Lung (tissue), 16 donors: ENCODE measurements around the gene SLC46A2. TPM values are rescaled to one million over a fixed set of nuclear protein-coding genes. Genes with fewer than 3 reads are reported as not detected.

Source experiments
- ATAC-seq: fragments of 200-7000 bp; cut with Tn5 transposase; one replicate; pipeline ENCODE4 v1.9.1; 2020; ENCODE audit warnings: moderate number of reproducible peaks; ENCODE audit not compliant: insufficient read depth, low FRiP score
- DNase-seq, 3 donors: peaks; one replicate each; pipeline ENCODE4 v3.0.0-alpha.2; 2013 to 2017
- H3K27ac ChIP-seq, 2 donors: one replicate each; pipeline ENCODE4 v1.5.1; 2013; ENCODE audit warnings: mild to moderate bottlenecking in 2 of 2, moderate library complexity in 2 of 2, control low read depth in 1 of 2, inconsistent platforms in 1 of 2, low read depth in 1 of 2, low read length in 1 of 2
- H3K27me3 ChIP-seq, 3 donors: one replicate each; pipeline ENCODE4 v1.5.1; 2013; ENCODE audit warnings: low read length in 2 of 3; ENCODE audit not compliant: control insufficient read depth in 3 of 3, insufficient read depth in 3 of 3
- H3K36me3 ChIP-seq, 4 donors: one replicate each; pipeline ENCODE4 v1.5.1; 2013; ENCODE audit warnings: low read length in 4 of 4, mild to moderate bottlenecking in 1 of 4, moderate library complexity in 1 of 4; ENCODE audit not compliant: control insufficient read depth in 4 of 4, insufficient read depth in 4 of 4
- H3K4me1 ChIP-seq, 5 donors: one replicate each; pipeline ENCODE4 v1.5.1; 2013; ENCODE audit warnings: low read length in 5 of 5, mild to moderate bottlenecking in 2 of 5, moderate library complexity in 1 of 5; ENCODE audit not compliant: control insufficient read depth in 5 of 5, insufficient read depth in 5 of 5
- H3K4me3 ChIP-seq: one replicate; pipeline ENCODE4 v1.5.1; 2013; ENCODE audit warnings: mild to moderate bottlenecking, control low read depth, moderate library complexity
- H3K9ac ChIP-seq, 2 donors: one replicate each; pipeline ENCODE4 v1.5.1; 2013; ENCODE audit warnings: low read length in 2 of 2, control low read depth in 1 of 2; ENCODE audit not compliant: insufficient read depth in 1 of 2
- H3K9me3 ChIP-seq, 4 donors: one replicate each; pipeline ENCODE4 v1.5.1; 2013; ENCODE audit warnings: low read length in 3 of 4, mild to moderate bottlenecking in 1 of 4, moderate library complexity in 1 of 4; ENCODE audit not compliant: control insufficient read depth in 4 of 4, insufficient read depth in 3 of 4
- WGBS, 2 donors: extraction: QIAGEN DNeasy Blood & Tissue Kit; methylation state at CpG; one replicate each; pipeline ENCODE4 v1.1.7; 2013; 5-methylcytosine and 5-hydroxymethylcytosine counted together
- long read RNA-seq, 5 donors: transcript quantifications; one replicate each; lab custom pipeline, GENCODE V29; 2026
- polyA plus RNA-seq, 2 donors: library from polyadenylated mRNA; stranded (reverse); fragments of 200-250 nt; gene quantifications; one replicate each; pipeline ENCODE4 v1.2.1, GENCODE V29; 2013
- total RNA-seq, 2 donors: library from RNA; depleted of rRNA in 1 of 2; stranded (reverse); fragments of >200 nt in 1 of 2; gene quantifications; one replicate each; pipeline ENCODE4 v1.2.1, GENCODE V29; 2014 to 2021
- TF ChIP-seq, protein P1 (sequence below): IDR thresholded peaks from 2 replicates; pipeline ENCODE4 v1.5.1; 2012; ENCODE audit warnings: mild to moderate bottlenecking; ENCODE audit errors: control extremely low read depth, extremely low read depth
- donor health status: control.
- donor health status: control.
- donor health status: Bipolar disorder and iron deficiency.
- donor health status: healthy.
- donor health status: DM: yes; HTN: yes; CAD: no.

SLC46A2 gene, protein sequence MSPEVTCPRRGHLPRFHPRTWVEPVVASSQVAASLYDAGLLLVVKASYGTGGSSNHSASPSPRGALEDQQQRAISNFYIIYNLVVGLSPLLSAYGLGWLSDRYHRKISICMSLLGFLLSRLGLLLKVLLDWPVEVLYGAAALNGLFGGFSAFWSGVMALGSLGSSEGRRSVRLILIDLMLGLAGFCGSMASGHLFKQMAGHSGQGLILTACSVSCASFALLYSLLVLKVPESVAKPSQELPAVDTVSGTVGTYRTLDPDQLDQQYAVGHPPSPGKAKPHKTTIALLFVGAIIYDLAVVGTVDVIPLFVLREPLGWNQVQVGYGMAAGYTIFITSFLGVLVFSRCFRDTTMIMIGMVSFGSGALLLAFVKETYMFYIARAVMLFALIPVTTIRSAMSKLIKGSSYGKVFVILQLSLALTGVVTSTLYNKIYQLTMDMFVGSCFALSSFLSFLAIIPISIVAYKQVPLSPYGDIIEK
- total RNA-seq (10 to 100 TPM in 1 of 2 donors, under 1 TPM in 1; 0.20 to 15.6 TPM), polyA plus RNA-seq (10 to 100 TPM; 11.6 to 18.5 TPM)
- long read RNA-seq, donor 1: 0 reads
- long read RNA-seq, donor 2: 0 reads
- long read RNA-seq, donor 3, partial matches to known transcripts: 0 of 1 reads
- long read RNA-seq, donor 3, other reads (novel, unspliced or antisense): 0 of 1 reads
- long read RNA-seq, donor 4: 0 reads
- long read RNA-seq, donor 5, partial matches to known transcripts: 0 of 2 reads
- long read RNA-seq, donor 5, other reads (novel, unspliced or antisense): 0 of 2 reads

DNA sequence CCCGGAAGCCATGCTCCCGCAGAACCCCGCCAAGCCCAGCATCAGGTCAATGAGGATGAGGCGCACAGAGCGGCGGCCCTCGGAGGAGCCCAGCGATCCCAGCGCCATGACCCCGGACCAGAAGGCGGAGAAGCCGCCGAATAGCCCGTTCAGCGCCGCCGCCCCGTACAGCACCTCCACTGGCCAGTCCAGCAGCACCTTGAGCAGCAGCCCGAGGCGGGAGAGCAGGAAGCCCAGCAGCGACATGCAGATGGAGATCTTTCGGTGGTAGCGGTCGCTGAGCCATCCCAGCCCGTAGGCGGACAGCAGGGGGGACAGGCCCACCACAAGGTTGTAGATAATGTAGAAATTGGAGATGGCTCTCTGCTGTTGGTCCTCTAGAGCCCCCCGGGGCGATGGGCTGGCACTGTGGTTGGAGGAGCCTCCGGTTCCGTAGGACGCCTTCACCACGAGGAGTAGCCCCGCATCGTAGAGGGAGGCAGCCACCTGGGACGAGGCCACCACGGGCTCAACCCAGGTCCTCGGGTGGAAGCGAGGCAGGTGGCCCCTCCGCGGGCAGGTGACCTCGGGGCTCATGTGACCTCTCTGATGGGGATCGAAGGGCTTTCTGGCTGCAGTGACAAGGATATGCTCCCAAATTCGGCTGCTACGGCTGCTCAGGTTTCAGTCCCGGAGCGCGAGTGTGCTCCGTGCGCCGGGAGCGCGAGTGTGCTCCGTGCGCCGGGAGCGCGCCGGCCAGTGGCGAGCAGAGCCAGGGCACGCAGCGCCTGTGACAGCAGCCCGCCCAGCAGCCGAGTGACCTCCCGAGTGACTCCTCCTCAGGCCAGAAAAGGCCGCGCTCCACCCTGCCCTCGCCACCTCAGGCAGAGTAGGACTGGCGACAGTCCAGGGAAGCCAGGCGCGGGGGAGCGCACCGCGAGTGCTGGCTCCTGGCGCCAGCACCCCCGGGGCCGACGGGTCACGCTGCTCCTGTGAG lies at the start of gene SLC46A2:
TSS of gene SLC46A2 (minus strand) at position 771 of the 976 bp plus-strand sequence. CDS start at position 576, 195 bp downstream.
- peaks cover 0 to 4% (median 0%) of the 10 kb centered on the region in 4 donors for H3K9me3 ChIP-seq
- H3K36me3 ChIP-seq: no peaks in the 10 kb centered on the region
- WGBS, 2 donors: 9 to 12% methylated on average over 76 to 78 of the region's 78 CpGs
- H3K27me3 ChIP-seq: peaks cover 0 to 11% (median 3%) of the 10 kb centered on the region in 3 donors
- H3K4me3 ChIP-seq: peak within 1 kb of the TSS; percentile 21
- peaks cover 0 to 12% (median 0%) of the 10 kb centered on the region in 5 donors for H3K4me1 ChIP-seq
- TF ChIP-seq, protein P1, sequence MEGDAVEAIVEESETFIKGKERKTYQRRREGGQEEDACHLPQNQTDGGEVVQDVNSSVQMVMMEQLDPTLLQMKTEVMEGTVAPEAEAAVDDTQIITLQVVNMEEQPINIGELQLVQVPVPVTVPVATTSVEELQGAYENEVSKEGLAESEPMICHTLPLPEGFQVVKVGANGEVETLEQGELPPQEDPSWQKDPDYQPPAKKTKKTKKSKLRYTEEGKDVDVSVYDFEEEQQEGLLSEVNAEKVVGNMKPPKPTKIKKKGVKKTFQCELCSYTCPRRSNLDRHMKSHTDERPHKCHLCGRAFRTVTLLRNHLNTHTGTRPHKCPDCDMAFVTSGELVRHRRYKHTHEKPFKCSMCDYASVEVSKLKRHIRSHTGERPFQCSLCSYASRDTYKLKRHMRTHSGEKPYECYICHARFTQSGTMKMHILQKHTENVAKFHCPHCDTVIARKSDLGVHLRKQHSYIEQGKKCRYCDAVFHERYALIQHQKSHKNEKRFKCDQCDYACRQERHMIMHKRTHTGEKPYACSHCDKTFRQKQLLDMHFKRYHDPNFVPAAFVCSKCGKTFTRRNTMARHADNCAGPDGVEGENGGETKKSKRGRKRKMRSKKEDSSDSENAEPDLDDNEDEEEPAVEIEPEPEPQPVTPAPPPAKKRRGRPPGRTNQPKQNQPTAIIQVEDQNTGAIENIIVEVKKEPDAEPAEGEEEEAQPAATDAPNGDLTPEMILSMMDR: no peak
- ATAC-seq (peak; percentile 77), DNase-seq (peak in 2 of 3 donors; percentile 22 to 38)
- no peak within 1 kb of the TSS for H3K27ac ChIP-seq
- H3K9ac ChIP-seq: no peak within 1 kb of the TSS

DNA sequence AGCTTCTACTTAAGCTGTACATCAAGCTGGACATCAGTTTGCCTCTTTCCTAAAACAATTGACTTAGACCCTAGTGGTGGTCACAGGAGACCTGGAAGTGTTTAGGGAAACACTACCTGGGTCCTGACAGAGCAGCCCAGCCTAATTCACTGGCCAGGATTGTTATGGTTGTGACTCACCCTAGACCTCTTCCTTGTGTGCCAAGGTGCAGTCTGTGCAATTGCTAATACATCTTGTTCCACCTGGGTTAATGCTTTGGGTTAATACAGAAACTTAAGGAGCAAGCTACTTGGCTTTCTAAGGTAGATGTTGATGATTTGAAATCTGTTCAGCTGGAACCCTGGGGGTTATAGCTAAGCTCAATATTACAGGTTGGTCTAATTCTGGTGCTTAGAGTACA lies 48.7 kb upstream of the SLC46A2 start:
- Histone ChIP-seq H3K36me3 (no peaks in the 10 kb centered on the region), H3K4me1 (no peaks in the 10 kb centered on the region), H3K27me3 (peaks cover 0 to 3% (median 0%) of the 10 kb centered on the region in 3 donors), H3K9me3 (peaks cover 0 to 11% (median 0%) of the 10 kb centered on the region in 4 donors), H3K9ac (no peak overlapping the region), H3K4me3 (no peak overlapping the region), H3K27ac (no peak overlapping the region)
- TF ChIP-seq, protein P1: no peak
- ATAC-seq (no peak), DNase-seq (no peak)

DNA sequence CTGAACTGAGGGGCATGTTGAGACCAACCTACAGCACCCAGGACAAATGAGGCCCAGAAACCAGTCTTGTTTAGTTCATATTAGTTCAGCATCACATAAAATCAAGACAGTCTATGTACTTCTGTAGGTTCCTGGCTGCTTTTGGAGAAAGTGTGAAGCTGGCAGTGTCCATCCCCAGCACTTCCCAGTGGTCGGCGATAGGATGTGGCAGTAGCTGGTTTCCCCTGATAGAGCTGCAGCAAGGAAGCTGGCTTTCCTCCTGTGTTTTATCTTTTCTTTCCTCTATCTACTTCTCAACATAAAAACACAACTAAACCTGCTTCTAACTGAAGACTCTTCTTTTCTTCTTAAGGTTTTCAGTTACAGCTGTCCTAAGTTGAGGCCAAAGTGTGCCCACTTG lies 43.0 kb upstream of the SLC46A2 start:
- no peak overlapping the region for H3K27ac ChIP-seq
- no peaks in the 10 kb centered on the region for H3K4me1 ChIP-seq
- no peaks in the 10 kb centered on the region for H3K36me3 ChIP-seq
- ATAC-seq (no peak), DNase-seq (no peak)
- H3K27me3 ChIP-seq: peaks cover 0 to 9% (median 5%) of the 10 kb centered on the region in 3 donors
- TF ChIP-seq, protein P1: no peak
- WGBS, 2 donors: 26 to 47% methylated on average over 2 of the region's 2 CpGs
- no peak overlapping the region for H3K4me3 ChIP-seq
- no peak overlapping the region for H3K9ac ChIP-seq
- H3K9me3 ChIP-seq: peaks cover 0 to 9% (median 0%) of the 10 kb centered on the region in 4 donors
